SK-N-SH (cell line): ENCODE data around the gene MLXIP. TPM values are rescaled to one million over a fixed set of nuclear protein-coding genes. Genes with fewer than 3 reads are reported as not detected.

ENCODE experiments used
- CTCF ChIA-PET: fragments of 300-600, 350-600 bp; formaldehyde crosslinking; extraction: SDS; loops from one replicate; lab custom pipeline; 2021; lab: Yijun Ruan, JAX
- POLR2A ChIA-PET: fragments of 350-600 bp; sonication (Branson Sonifier 250); formaldehyde crosslinking; extraction: SDS; loops from one replicate; lab custom pipeline; 2020; ENCODE audit warnings: antibody characterized with exemption, inconsistent platforms; lab: Yijun Ruan, JAX
- DNase-seq: peaks from one replicate; pipeline ENCODE4 v3.0.0; 2012
- H2AFZ ChIP-seq: fragments of 200-600 bp; sonication (generic); 2 replicates; pipeline ENCODE4 v1.8.1; 2016; ENCODE audit warnings: antibody characterized with exemption, mild to moderate bottlenecking, low read depth
- H3F3A ChIP-seq: fragments of 200-600 bp; sonication (generic); replicated peaks from 2 replicates; pipeline ENCODE3; 2016; ENCODE audit warnings: antibody characterized with exemption, mild to moderate bottlenecking; ENCODE audit not compliant: insufficient read depth
- H3K27ac ChIP-seq, 2 experiments: fragments of 200-500 bp in 1 of 2; fragments of 200-600 bp in 1 of 2; sonication (Bioruptor generic) in 1 of 2; sonication (generic), shearing (Covaris generic) in 1 of 2; 2 replicates each; pipeline versions ENCODE4 v1.5.1 to v1.6.1; 2014 to 2016; ENCODE audit warnings: low read depth in 2 of 2, inconsistent platforms in 1 of 2, low read length in 1 of 2, mild to moderate bottlenecking in 1 of 2, mixed read lengths in 1 of 2
- H3K27me3 ChIP-seq: fragments of 200-600 bp; sonication (generic), shearing (Covaris generic); 2 replicates; pipeline ENCODE4 v1.6.1; 2016; ENCODE audit warnings: mixed run types; ENCODE audit not compliant: insufficient read depth
- H3K36me3 ChIP-seq, 2 experiments: fragments of 200-500 bp in 1 of 2; fragments of 200-600 bp in 1 of 2; sonication (Bioruptor generic) in 1 of 2; sonication (generic) in 1 of 2; replicated peaks in 1 of 2; 2 replicates each; pipeline versions ENCODE3 to v1.5.1; 2014 to 2016; ENCODE audit warnings: low read length in 1 of 2, mild to moderate bottlenecking in 1 of 2; ENCODE audit not compliant: insufficient read depth in 2 of 2, control insufficient read depth in 1 of 2
- H3K4me1 ChIP-seq, 2 experiments: fragments of 200-500 bp in 1 of 2; fragments of 200-600 bp in 1 of 2; sonication (Bioruptor generic) in 1 of 2; sonication (generic), shearing (Covaris generic) in 1 of 2; 2 replicates each; pipeline versions ENCODE4 v1.5.1 to v1.6.1; 2014 to 2016; ENCODE audit warnings: low read depth in 1 of 2, low read length in 1 of 2, mixed run types in 1 of 2; ENCODE audit not compliant: insufficient read depth in 2 of 2, control insufficient read depth in 1 of 2
- H3K4me2 ChIP-seq: fragments of 200-600 bp; sonication (generic), shearing (Covaris generic); 2 replicates; pipeline ENCODE4 v1.6.1; 2017; ENCODE audit warnings: mixed run types
- H3K4me3 ChIP-seq, 2 experiments: fragments of 200-500 bp in 1 of 2; fragments of 200-600 bp in 1 of 2; sonication (Bioruptor generic) in 1 of 2; sonication (generic), shearing (Covaris generic) in 1 of 2; 2 replicates each; pipeline versions ENCODE4 v1.5.1 to v1.8.1; 2014 to 2016; ENCODE audit warnings: low read depth in 2 of 2, inconsistent platforms in 1 of 2, low read length in 1 of 2, mild to moderate bottlenecking in 1 of 2, mixed read lengths in 1 of 2, moderate library complexity in 1 of 2
- H3K79me2 ChIP-seq: fragments of 200-600 bp; sonication (generic); 2 replicates; pipeline ENCODE4 v1.8.1; 2017; ENCODE audit warnings: mild to moderate bottlenecking; ENCODE audit not compliant: insufficient read depth
- H3K9ac ChIP-seq: fragments of 200-600 bp; sonication (generic); 2 replicates; pipeline ENCODE4 v1.6.1; 2017; ENCODE audit warnings: mixed run types
- H3K9me2 ChIP-seq: fragments of 200-600 bp; sonication (generic); 2 replicates; pipeline ENCODE4 v1.6.1; 2017; ENCODE audit warnings: mixed run types
- H3K9me3 ChIP-seq: fragments of 200-600 bp; sonication (generic); 2 replicates; pipeline ENCODE4 v1.6.1; 2017; ENCODE audit warnings: mixed run types, mild to moderate bottlenecking, moderate library complexity
- H4K20me1 ChIP-seq: fragments of 200-600 bp; sonication (generic); 2 replicates; pipeline ENCODE4 v1.6.1; 2017; ENCODE audit warnings: mild to moderate bottlenecking, mixed run types; ENCODE audit not compliant: insufficient read depth
- FOSL2 ChIP-seq: IDR thresholded peaks from 2 replicates; pipeline ENCODE4 v1.4.0; 2012; ENCODE audit warnings: low read depth, mild to moderate bottlenecking, moderate library complexity, borderline replicate concordance
- FOXJ3 ChIP-seq: sonication (generic); formaldehyde crosslinking; IDR thresholded peaks from 2 replicates; pipeline ENCODE4 v1.5.1; 2020; ENCODE audit warnings: mild to moderate bottlenecking, missing genetic modification reagents
- GATA2 ChIP-seq: sonication (generic); formaldehyde crosslinking; IDR thresholded peaks from 2 replicates; pipeline ENCODE4 v1.5.0; 2020; ENCODE audit warnings: mild to moderate bottlenecking, missing genetic modification reagents
- IRF3 ChIP-seq: fragments of 150-350 bp; IDR thresholded peaks from 2 replicates; pipeline ENCODE4 v1.6.1; 2016; ENCODE audit warnings: mild to moderate bottlenecking, low read depth, low read length
- JUND ChIP-seq: IDR thresholded peaks from 2 replicates; pipeline ENCODE4 v1.4.0; 2012
- NFIC ChIP-seq: IDR thresholded peaks from 2 replicates; pipeline ENCODE4 v1.4.0; 2012; ENCODE audit warnings: borderline replicate concordance
- PBX3 ChIP-seq: IDR thresholded peaks from 2 replicates; pipeline ENCODE4; 2012
- POLR2AphosphoS5 ChIP-seq: IDR thresholded peaks from 2 replicates; pipeline ENCODE4 v1.6.1; 2012; ENCODE audit warnings: low read depth, low read length
- REST ChIP-seq: IDR thresholded peaks from 2 replicates; pipeline ENCODE4 v1.6.1; 2012; ENCODE audit warnings: mild to moderate bottlenecking, low read depth, low read length, moderate library complexity
- RFX5 ChIP-seq: IDR thresholded peaks from 2 replicates; pipeline ENCODE4 v1.6.1; 2012; ENCODE audit warnings: mild to moderate bottlenecking, improper control_type of control experiment, low read length
- SMC3 ChIP-seq: IDR thresholded peaks from 2 replicates; pipeline ENCODE4 v1.6.1; 2012; ENCODE audit warnings: low read depth, low read length, improper control_type of control experiment
- TEAD4 ChIP-seq: IDR thresholded peaks from 2 replicates; pipeline ENCODE4 v1.4.0; 2012; ENCODE audit warnings: mild to moderate bottlenecking, borderline replicate concordance; ENCODE audit not compliant: insufficient read depth
- USF1 ChIP-seq: IDR thresholded peaks from 2 replicates; pipeline ENCODE4 v1.4.0; 2012; ENCODE audit warnings: low read depth, borderline replicate concordance
- WGBS: methylation state at CpG from one replicate; pipeline ENCODE4 v1.1.6; 2017; ENCODE audit warnings: low lambda C conversion rate; 5-methylcytosine and 5-hydroxymethylcytosine counted together
- polyA plus RNA-seq, 3 experiments: library from polyadenylated mRNA; depleted of rRNA; stranded (reverse); fragments of >200 nt; gene quantifications; 2 replicates each; pipeline ENCODE4 v1.2.3, GENCODE V29; 2012

Gene MLXIP
- polyA plus RNA-seq, 1 of the 3 experiments (the other 2 are of a cell fraction): 11.0 TPM

- DNase-seq: no peak
- H3F3A ChIP-seq: no peaks in the 10 kb centered on the region
- ChIA-PET POLR2A (no interaction called here), CTCF (interaction anchor here (1.2 to 2.2 kb wide), 3 partner anchors 18 to 214 kb away, joined by 3 to 10 read pairs (median 5); no protein-coding TSS in a partner anchor)
- no peaks in the 10 kb centered on the region for H3K9me2 ChIP-seq
- H3K9ac ChIP-seq: no peak overlapping the region
- H4K20me1 ChIP-seq: no peaks in the 10 kb centered on the region
- no peaks in the 10 kb centered on the region for H3K4me1 ChIP-seq
- no peak overlapping the region for H3K4me3 ChIP-seq
- peaks cover 0 to 40% of the 10 kb centered on the region in 2 experiments for H3K36me3 ChIP-seq
- H3K27ac ChIP-seq: no peak overlapping the region
- no peaks in the 10 kb centered on the region for H3K9me3 ChIP-seq
- no peaks in the 10 kb centered on the region for H3K79me2 ChIP-seq
- WGBS: 91% methylated on average over 15 of the region's 21 CpGs
- H2AFZ ChIP-seq: no peak overlapping the region
- no peaks in the 10 kb centered on the region for H3K27me3 ChIP-seq
- no peak for TF ChIP-seq SMC3
- no peak for TF ChIP-seq GATA2 (CRISPR knock-in tag)
- no peak for TF ChIP-seq USF1
- no peak for TF ChIP-seq NFIC
- no peak for TF ChIP-seq TEAD4
- no peak for TF ChIP-seq IRF3
- TF ChIP-seq POLR2AphosphoS5: no peak
- TF ChIP-seq FOSL2: no peak
- no peak for TF ChIP-seq PBX3
- TF ChIP-seq RFX5: no peak
- TF ChIP-seq REST: no peak
- no peak for TF ChIP-seq JUND
- TF ChIP-seq FOXJ3 (CRISPR knock-in tag): no peak
- no peak overlapping the region for H3K4me2 ChIP-seq
Measured at GRCh38 chr12:122141911-122142725, 63.6 kb downstream of the MLXIP start.
